Measurements from ENCODE around the gene RNF169.
A peak's percentile ranks its signal among the peaks of the same experiment; 100 is the strongest.

RNF169 gene

GRCh38 chr11:74739546-74740270 lies 8.9 kb upstream of the RNF169 start:
- TF ChIP-seq CTCF (IDR thresholded peaks at IDR 0.05; ENCODE audit: control insufficient read depth, insufficient read depth, low read depth, low read length, missing control alignments), result peak; percentile 91
- peak; percentile 28 for DNase-seq (ENCODE audit: low read depth)
- no peak overlapping the region for H3K4me3 ChIP-seq (ENCODE audit: control insufficient read depth, low read depth, low read length)

DNA sequence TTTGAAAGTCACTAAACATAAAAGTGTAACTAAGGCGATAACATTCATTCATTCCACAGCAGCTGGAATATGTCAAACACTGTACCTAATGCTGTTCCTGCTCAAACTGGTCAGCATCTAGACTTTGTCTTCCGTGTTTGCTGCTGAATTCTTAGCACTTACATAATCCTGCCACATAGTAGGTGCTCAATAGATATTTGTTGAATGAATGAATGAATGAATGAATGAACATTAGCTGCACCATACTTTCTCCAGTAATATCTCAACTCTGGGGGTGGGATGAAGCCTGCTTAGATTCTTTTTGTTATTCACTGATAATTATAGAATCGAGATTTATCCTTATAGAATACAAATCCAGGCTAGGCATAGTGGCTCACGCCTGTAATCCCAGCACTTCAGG lies 6.6 kb upstream of the RNF169 start:
- TF ChIP-seq CTCF (IDR thresholded peaks at IDR 0.05; ENCODE audit: control insufficient read depth, insufficient read depth, low read depth, low read length, missing control alignments), result no peak
- no peak for DNase-seq (ENCODE audit: low read depth)
- no peak overlapping the region for H3K4me3 ChIP-seq (ENCODE audit: control insufficient read depth, low read depth, low read length)

- DNase-seq (ENCODE audit: low read depth), result no peak
- no peak for TF ChIP-seq CTCF (IDR thresholded peaks at IDR 0.05; ENCODE audit: control insufficient read depth, insufficient read depth, low read depth, low read length, missing control alignments)
- no peak overlapping the region for H3K4me3 ChIP-seq (ENCODE audit: control insufficient read depth, low read depth, low read length)
These were observed 5.0 kb upstream of the RNF169 start for GRCh38 chr11:74743640-74744039.

GRCh38 chr11:74744277-74744676 lies 4.4 kb upstream of the RNF169 start:
- DNase-seq (ENCODE audit: low read depth), result no peak
- no peak overlapping the region for H3K4me3 ChIP-seq (ENCODE audit: control insufficient read depth, low read depth, low read length)
- TF ChIP-seq CTCF (IDR thresholded peaks at IDR 0.05; ENCODE audit: control insufficient read depth, insufficient read depth, low read depth, low read length, missing control alignments), result no peak

GRCh38 chr11:74746868-74747267 lies 1.8 kb upstream of the RNF169 start:
- no peak for DNase-seq (ENCODE audit: low read depth)
- TF ChIP-seq CTCF (IDR thresholded peaks at IDR 0.05; ENCODE audit: control insufficient read depth, insufficient read depth, low read depth, low read length, missing control alignments), result no peak
- no peak overlapping the region for H3K4me3 ChIP-seq (ENCODE audit: control insufficient read depth, low read depth, low read length)

GRCh38 chr11:74749127-74749964 lies 697 bp downstream of the RNF169 start:
- no peak for TF ChIP-seq CTCF (IDR thresholded peaks at IDR 0.05; ENCODE audit: control insufficient read depth, insufficient read depth, low read depth, low read length, missing control alignments)
- DNase-seq (ENCODE audit: low read depth), result no peak
- peak overlapping the region; percentile 78 for H3K4me3 ChIP-seq (ENCODE audit: control insufficient read depth, low read depth, low read length)
